ENCODE measurements around the gene ODF2.
A peak's percentile ranks its signal among the peaks of the same experiment; 100 is the strongest.

ODF2 gene

DNA sequence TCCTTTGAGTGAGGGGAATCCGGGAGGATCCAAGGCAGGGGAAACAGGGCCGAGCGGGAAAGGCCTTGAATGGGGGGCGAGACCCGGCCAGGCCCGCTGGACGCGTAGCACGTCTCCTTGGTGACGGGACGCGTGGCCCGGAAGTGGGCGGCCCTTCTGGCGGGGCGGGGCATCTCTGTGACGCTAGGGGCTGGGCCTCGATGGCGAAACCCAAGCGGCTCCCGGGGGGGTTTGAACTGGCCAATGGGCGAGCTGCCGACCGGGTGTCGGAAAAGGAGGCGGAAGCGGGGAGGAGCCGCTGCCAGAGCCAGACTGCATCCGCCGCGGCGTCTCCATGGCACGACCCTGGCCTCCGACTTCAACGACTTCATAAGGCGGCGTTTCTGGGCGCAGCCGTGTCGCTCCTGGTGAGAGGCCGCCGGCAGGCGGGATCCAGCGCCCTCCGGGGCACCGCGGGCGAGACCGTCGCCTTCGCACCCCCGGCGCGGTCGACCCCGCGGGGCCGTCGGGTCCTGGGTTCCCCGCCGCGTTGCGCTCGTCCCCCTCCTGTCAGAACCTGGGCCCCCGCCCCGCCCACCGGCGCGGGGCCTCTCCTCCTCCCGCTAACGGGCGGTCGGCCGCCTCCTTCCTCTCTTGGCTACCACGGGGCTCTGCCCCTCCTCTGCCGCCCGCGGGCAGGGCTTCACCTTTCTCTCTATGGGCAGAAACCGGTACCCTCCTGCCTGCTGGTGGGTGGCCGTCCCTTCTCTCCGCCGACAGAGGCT lies at the start of gene ODF2:
Gene ODF2 (plus strand): TSS at position 158 of the 764 bp plus-strand sequence. CDS start 86 bp downstream, at position 244.
- ChIA-PET CTCF (no interaction called here), POLR2A (interaction anchor here (0.6 kb wide), 1 partner anchor 12 kb away, joined by 3 read pairs; no protein-coding TSS in a partner anchor)
- TF ChIP-seq NFRKB (IDR thresholded peaks at IDR 0.05), result no peak
- no peak for TF ChIP-seq CTBP1 (IDR thresholded peaks at IDR 0.05; ENCODE audit: borderline replicate concordance)
- peak; percentile 70 for TF ChIP-seq ELF4 (IDR thresholded peaks at IDR 0.05)
- peak; percentile 99 for DNase-seq (ENCODE audit: extremely low spot score)

DNA sequence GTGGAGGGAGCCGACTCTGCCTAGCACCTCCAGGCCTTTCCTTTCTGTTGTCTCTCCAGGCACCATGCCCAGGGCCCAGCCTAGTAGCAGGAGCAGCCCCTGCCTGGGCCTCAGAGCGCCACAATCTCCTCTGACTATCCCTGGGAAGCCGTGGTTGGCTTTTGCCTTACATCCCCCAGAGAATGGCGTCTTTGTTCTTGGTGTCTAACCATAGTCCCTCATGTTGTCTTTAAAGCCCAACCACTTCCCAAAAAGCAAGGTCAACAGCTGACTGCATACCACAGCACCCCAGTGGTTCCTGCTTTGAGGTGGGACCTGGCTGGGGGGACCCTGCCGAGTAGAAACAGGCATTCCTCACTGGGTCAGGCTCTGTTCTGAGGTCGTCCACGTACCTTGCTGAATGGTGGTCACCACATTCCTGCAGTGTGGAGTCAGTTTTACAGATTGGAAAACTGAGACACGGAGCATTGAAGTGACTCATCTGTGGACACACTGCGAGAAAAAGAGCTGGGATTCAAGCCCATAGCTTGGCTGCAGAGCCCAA lies 48.9 kb upstream of the ODF2 start:
- no peak for DNase-seq (ENCODE audit: extremely low spot score)
- ChIA-PET CTCF (no interaction called here), POLR2A (interaction anchor here (1.0 to 1.3 kb wide), 4 partner anchors 9 to 36 kb away, joined by 3 to 5 read pairs (median 4); partner anchors contain the start of genes CERCAM and URM1)
- TF ChIP-seq BHLHE40 (IDR thresholded peaks at IDR 0.05; ENCODE audit: borderline replicate concordance), result no peak
- no peak for TF ChIP-seq ARNT (IDR thresholded peaks at IDR 0.05)
- TF ChIP-seq, protein P1, sequence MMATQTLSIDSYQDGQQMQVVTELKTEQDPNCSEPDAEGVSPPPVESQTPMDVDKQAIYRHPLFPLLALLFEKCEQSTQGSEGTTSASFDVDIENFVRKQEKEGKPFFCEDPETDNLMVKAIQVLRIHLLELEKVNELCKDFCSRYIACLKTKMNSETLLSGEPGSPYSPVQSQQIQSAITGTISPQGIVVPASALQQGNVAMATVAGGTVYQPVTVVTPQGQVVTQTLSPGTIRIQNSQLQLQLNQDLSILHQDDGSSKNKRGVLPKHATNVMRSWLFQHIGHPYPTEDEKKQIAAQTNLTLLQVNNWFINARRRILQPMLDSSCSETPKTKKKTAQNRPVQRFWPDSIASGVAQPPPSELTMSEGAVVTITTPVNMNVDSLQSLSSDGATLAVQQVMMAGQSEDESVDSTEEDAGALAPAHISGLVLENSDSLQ (IDR thresholded peaks at IDR 0.05), result no peak
- TF ChIP-seq SP1 (IDR thresholded peaks at IDR 0.05), result no peak
- TF ChIP-seq ELF4 (IDR thresholded peaks at IDR 0.05), result no peak
- TF ChIP-seq FOXK2 (IDR thresholded peaks at IDR 0.05), result no peak
- no peak for TF ChIP-seq TARDBP (IDR thresholded peaks at IDR 0.05)
- TF ChIP-seq L3MBTL2 (conservative IDR thresholded peaks at IDR 0.05), result no peak
- no peak for TF ChIP-seq NFRKB (IDR thresholded peaks at IDR 0.05)

GRCh38 chr9:128408963-128409431 lies 46.8 kb upstream of the ODF2 start:
- ChIA-PET POLR2A (interaction anchor here (0.6 kb wide), 1 partner anchor 15 kb away, joined by 3 read pairs; no protein-coding TSS in a partner anchor), CTCF (interaction anchor here (1.4 to 4.8 kb wide), 2 partner anchors 10 to 47 kb away, joined by 5 to 34 read pairs; no protein-coding TSS in a partner anchor)
- TF ChIP-seq ZNF384 (IDR thresholded peaks at IDR 0.05), result no peak
- no peak for TF ChIP-seq NFRKB (IDR thresholded peaks at IDR 0.05)
- TF ChIP-seq, protein P1 (IDR thresholded peaks at IDR 0.05), result no peak
- TF ChIP-seq BHLHE40 (IDR thresholded peaks at IDR 0.05; ENCODE audit: borderline replicate concordance), result no peak
- no peak for TF ChIP-seq SUZ12 (IDR thresholded peaks at IDR 0.05)
- no peak for TF ChIP-seq FOXM1 (IDR thresholded peaks at IDR 0.05; ENCODE audit: borderline replicate concordance)
- TF ChIP-seq FOXA1 (IDR thresholded peaks at IDR 0.05), result no peak
- no peak for TF ChIP-seq SP1 (IDR thresholded peaks at IDR 0.05)
- DNase-seq (ENCODE audit: extremely low spot score), result no peak

DNA sequence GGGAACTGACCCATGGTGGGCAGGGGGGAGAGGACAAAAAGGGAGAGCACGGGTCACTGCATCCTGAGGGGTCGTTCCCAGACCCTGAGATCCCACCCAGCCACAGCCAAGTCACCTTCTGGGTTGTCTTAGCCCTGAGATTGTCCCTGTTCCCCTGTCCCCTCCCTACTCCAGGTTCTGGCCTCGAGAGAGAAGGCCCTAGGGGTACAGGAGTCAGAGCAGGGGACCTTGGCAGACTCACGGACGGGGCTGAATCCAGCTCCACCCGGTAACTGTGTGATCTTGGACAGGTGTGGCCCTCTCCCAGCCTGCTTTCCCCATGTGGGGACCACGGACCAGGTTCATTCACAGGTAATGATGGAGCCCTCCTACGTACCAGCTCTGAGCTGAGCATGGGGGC lies 46.4 kb upstream of the ODF2 start:
- no peak for DNase-seq (ENCODE audit: extremely low spot score)
- ChIA-PET POLR2A (interaction anchor here (0.6 to 0.9 kb wide), 2 partner anchors 11 to 14 kb away, joined by 3 to 4 read pairs; partner anchors contain the start of gene CERCAM), CTCF (interaction anchor here (1.1 to 4.8 kb wide), 3 partner anchors 10 to 48 kb away, joined by 3 to 34 read pairs (median 5); partner anchors contain the start of gene CERCAM)
- TF ChIP-seq TARDBP (IDR thresholded peaks at IDR 0.05) (no peak), ZNF384 (IDR thresholded peaks at IDR 0.05) (no peak), BHLHE40 (IDR thresholded peaks at IDR 0.05; ENCODE audit: borderline replicate concordance) (no peak), FOXA1 (IDR thresholded peaks at IDR 0.05) (no peak), SP1 (IDR thresholded peaks at IDR 0.05) (no peak), NFRKB (IDR thresholded peaks at IDR 0.05) (no peak), HDGF (IDR thresholded peaks at IDR 0.05; ENCODE audit: borderline replicate concordance) (no peak), CTBP1 (IDR thresholded peaks at IDR 0.05; ENCODE audit: borderline replicate concordance) (no peak), FOXK2 (IDR thresholded peaks at IDR 0.05) (no peak), L3MBTL2 (conservative IDR thresholded peaks at IDR 0.05) (no peak), ARNT (IDR thresholded peaks at IDR 0.05) (no peak), LEF1 (IDR thresholded peaks at IDR 0.05; ENCODE audit: borderline replicate concordance) (no peak), ELF4 (IDR thresholded peaks at IDR 0.05) (no peak), FOXM1 (IDR thresholded peaks at IDR 0.05; ENCODE audit: borderline replicate concordance) (no peak), SUZ12 (IDR thresholded peaks at IDR 0.05) (no peak)
- TF ChIP-seq, protein P1 (IDR thresholded peaks at IDR 0.05), result no peak

- DNase-seq (ENCODE audit: extremely low spot score), result peak; percentile 30
- ChIA-PET CTCF (interaction anchor here (0.5 to 4.8 kb wide), 4 partner anchors 9 to 48 kb away, joined by 3 to 34 read pairs (median 4); partner anchors contain the start of gene CERCAM), POLR2A (interaction anchor here (0.9 to 2.5 kb wide), 2 partner anchors 11 to 39 kb away, joined by 4 to 8 read pairs; partner anchors contain the start of genes CERCAM and URM1)
- TF ChIP-seq L3MBTL2 (conservative IDR thresholded peaks at IDR 0.05) (no peak), ZNF384 (IDR thresholded peaks at IDR 0.05) (no peak), HDGF (IDR thresholded peaks at IDR 0.05; ENCODE audit: borderline replicate concordance) (no peak), SP1 (IDR thresholded peaks at IDR 0.05) (no peak)
Observed at GRCh38 chr9:128409978-128410377, 45.8 kb upstream of the ODF2 start.
